Uterus (tissue), 2 donors: ENCODE data around the gene SRRM3.

ENCODE experiments used
- CTCF ChIP-seq, 4 experiments: fragments of 200-600 bp in 2 of 4; fragments of 450-650 bp in 2 of 4; sonication (generic) in 2 of 4; IDR thresholded peaks; one replicate each; pipeline ENCODE4 v1.5.1; 2016 to 2019; ENCODE audit warnings: antibody characterized with exemption in 4 of 4, mild to moderate bottlenecking in 2 of 4, moderate library complexity in 1 of 4
- POLR2A ChIP-seq, 2 donors: fragments of 450-650 bp; IDR thresholded peaks; one replicate each; pipeline ENCODE4 v1.6.1; 2016; ENCODE audit warnings: antibody characterized with exemption in 2 of 2, mild to moderate bottlenecking in 1 of 2, moderate library complexity in 1 of 2

- no peak for TF ChIP-seq CTCF (IDR thresholded peaks at IDR 0.05)
- TF ChIP-seq POLR2A (IDR thresholded peaks at IDR 0.05): no peak
These were observed 126.7 kb downstream of the SRRM3 start for GRCh38 chr7:76328389-76328788.
